Calu3 (cell line): Measurements from ENCODE around the gene MZF1. TPM values are rescaled to one million over a fixed set of nuclear protein-coding genes. Genes with fewer than 3 reads are reported as not detected.

ENCODE experiments used
- BruUV-seq: library from RNA; stranded (reverse); fragments of 400-500 nt; replicated peaks from 2 replicates; lab custom pipeline; 2021; lab: Mats Ljungman, UMichigan
- CTCF ChIA-PET: fragments of 300-600 bp; sonication (Branson Sonifier 250); formaldehyde crosslinking; loops from one replicate; lab custom pipeline; 2022; ENCODE audit warnings: antibody characterized with exemption; lab: Charles Lee
- DNase-seq: peaks from one replicate; pipeline ENCODE4 v3.0.0; 2022
- H3K27ac Mint-ChIP-seq: one replicate; pipeline ENCODE4 v1.8.0; 2022; ENCODE audit warnings: mixed read lengths; ENCODE audit not compliant: unreplicated experiment
- H3K27me3 Mint-ChIP-seq: one replicate; pipeline ENCODE4 v1.8.0; 2022; ENCODE audit warnings: mixed read lengths; ENCODE audit not compliant: unreplicated experiment
- H3K36me3 Mint-ChIP-seq: one replicate; pipeline ENCODE4 v1.8.0; 2022; ENCODE audit warnings: mild to moderate bottlenecking, moderate library complexity, mixed read lengths; ENCODE audit not compliant: insufficient read depth, unreplicated experiment
- H3K4me1 Mint-ChIP-seq: one replicate; pipeline ENCODE4 v1.8.0; 2022; ENCODE audit warnings: mild to moderate bottlenecking, low read depth, mixed read lengths; ENCODE audit not compliant: unreplicated experiment
- H3K4me3 Mint-ChIP-seq: one replicate; pipeline ENCODE4 v1.8.0; 2022; ENCODE audit warnings: mild to moderate bottlenecking, low read depth, moderate library complexity, mixed read lengths; ENCODE audit not compliant: unreplicated experiment
- H3K9me3 Mint-ChIP-seq: one replicate; pipeline ENCODE4 v1.8.0; 2022; ENCODE audit warnings: low read depth, mixed read lengths; ENCODE audit not compliant: unreplicated experiment
- intact Hi-C: fragments of 100-400 bp; cut with micrococcal nuclease; formaldehyde crosslinking; loops from one replicate; pipeline ENCODE4 v1.10.0; 2022; ENCODE audit not compliant: unreplicated experiment
- total RNA-seq: library from RNA; stranded (reverse); gene quantifications from 2 replicates; pipeline ENCODE4 v1.2.3, GENCODE V29; 2022
- TF ChIP-seq, protein P1 (sequence below): fragments of 200-600 bp; IDR thresholded peaks from one replicate; pipeline ENCODE4 v1.8.0; 2022; ENCODE audit warnings: antibody characterized with exemption; ENCODE audit not compliant: unreplicated experiment

Gene MZF1
- total RNA-seq, 1 experiment from 2014 or later = 31.8 TPM

DNA sequence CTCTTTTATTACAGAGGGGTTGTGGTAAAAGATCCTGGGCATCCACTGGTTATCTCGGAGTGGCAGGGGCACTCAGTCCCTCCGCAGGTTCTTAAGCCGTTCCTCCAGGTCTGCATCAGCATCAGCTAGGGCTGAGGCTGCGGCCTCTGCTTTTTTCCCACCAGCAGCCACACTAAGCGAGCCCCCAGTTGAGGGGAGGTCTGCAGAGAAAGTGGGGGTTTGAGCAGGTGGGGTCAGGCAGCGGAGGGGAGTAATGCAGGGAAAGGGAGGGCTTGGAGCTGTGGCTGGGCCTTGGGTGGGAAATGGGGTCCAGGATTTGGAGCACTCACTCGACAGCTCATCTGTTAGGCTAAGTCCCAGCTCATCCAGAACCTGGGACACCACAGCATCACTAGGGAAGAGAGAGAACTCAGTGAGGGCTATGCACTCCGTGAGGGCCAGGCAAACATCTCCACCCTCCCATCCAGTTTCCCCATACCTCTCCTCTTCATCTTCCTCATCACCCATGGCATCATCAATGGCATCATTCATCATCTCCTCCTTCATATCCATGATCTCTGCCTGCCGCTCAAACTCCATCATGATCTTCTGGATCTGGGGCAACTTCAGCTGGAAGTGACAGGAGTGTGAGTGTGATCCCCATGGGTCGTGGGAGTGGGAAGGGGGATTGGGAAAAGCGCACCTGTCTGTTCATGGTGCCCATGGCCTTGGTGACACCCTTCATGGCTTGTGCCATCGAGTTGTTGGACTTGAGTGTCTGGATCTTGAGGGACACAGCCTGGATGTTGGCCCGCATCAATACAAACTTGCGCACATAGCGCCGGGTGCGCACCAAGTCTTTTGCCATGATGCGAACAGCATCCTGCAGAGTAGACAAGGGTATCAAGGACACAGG is 21.3 kb downstream of the MZF1 start:
- H3K9me3 Mint-ChIP-seq = no peaks in the 10 kb centered on the region
- CTCF ChIA-PET = interaction anchor here (0.6 kb wide), 1 partner anchor 458 kb away, joined by 3 read pairs; no protein-coding TSS in a partner anchor
- peaks cover 87% of the 10 kb centered on the region for H3K36me3 Mint-ChIP-seq
- intact Hi-C loops = no loop called here
- peaks cover 25% of the 10 kb centered on the region for H3K4me1 Mint-ChIP-seq
- H3K27me3 Mint-ChIP-seq = no peaks in the 10 kb centered on the region
- BruUV-seq = TSS peak; percentile 48
- H3K4me3 Mint-ChIP-seq = no peak overlapping the region
- peak overlapping the region; percentile 17 for H3K27ac Mint-ChIP-seq
- no peak for DNase-seq
- TF ChIP-seq, protein P1, sequence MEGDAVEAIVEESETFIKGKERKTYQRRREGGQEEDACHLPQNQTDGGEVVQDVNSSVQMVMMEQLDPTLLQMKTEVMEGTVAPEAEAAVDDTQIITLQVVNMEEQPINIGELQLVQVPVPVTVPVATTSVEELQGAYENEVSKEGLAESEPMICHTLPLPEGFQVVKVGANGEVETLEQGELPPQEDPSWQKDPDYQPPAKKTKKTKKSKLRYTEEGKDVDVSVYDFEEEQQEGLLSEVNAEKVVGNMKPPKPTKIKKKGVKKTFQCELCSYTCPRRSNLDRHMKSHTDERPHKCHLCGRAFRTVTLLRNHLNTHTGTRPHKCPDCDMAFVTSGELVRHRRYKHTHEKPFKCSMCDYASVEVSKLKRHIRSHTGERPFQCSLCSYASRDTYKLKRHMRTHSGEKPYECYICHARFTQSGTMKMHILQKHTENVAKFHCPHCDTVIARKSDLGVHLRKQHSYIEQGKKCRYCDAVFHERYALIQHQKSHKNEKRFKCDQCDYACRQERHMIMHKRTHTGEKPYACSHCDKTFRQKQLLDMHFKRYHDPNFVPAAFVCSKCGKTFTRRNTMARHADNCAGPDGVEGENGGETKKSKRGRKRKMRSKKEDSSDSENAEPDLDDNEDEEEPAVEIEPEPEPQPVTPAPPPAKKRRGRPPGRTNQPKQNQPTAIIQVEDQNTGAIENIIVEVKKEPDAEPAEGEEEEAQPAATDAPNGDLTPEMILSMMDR = no peak

DNA sequence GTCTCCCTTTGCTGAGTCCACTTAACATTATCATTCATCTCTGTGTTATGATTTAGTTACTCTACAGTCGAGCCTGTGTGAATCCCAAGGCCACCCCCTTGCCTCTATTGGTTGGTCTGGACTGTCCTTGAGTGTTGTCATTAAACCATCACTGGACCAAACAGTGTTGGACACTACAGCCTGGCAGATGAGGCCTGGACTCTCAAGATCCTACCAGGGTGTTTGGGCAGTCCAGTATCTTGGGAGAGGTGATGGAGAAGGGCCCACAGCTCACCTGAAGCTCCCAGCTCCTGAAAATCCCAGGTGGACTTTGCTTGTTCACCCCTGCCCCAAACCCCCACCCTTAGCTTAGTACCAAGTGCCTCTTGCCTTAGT is 22.0 kb downstream of the MZF1 start:
- TF ChIP-seq, protein P1 = no peak
- peaks cover 25% of the 10 kb centered on the region for H3K4me1 Mint-ChIP-seq
- H3K27ac Mint-ChIP-seq = no peak overlapping the region
- no peak for DNase-seq
- peaks cover 87% of the 10 kb centered on the region for H3K36me3 Mint-ChIP-seq
- no peak overlapping the region for H3K4me3 Mint-ChIP-seq
- no peaks in the 10 kb centered on the region for H3K27me3 Mint-ChIP-seq
- H3K9me3 Mint-ChIP-seq = no peaks in the 10 kb centered on the region
- intact Hi-C loops = no loop called here
- no TSS peak for BruUV-seq
- CTCF ChIA-PET = interaction anchor here (0.6 kb wide), 1 partner anchor 457 kb away, joined by 3 read pairs; no protein-coding TSS in a partner anchor

DNA sequence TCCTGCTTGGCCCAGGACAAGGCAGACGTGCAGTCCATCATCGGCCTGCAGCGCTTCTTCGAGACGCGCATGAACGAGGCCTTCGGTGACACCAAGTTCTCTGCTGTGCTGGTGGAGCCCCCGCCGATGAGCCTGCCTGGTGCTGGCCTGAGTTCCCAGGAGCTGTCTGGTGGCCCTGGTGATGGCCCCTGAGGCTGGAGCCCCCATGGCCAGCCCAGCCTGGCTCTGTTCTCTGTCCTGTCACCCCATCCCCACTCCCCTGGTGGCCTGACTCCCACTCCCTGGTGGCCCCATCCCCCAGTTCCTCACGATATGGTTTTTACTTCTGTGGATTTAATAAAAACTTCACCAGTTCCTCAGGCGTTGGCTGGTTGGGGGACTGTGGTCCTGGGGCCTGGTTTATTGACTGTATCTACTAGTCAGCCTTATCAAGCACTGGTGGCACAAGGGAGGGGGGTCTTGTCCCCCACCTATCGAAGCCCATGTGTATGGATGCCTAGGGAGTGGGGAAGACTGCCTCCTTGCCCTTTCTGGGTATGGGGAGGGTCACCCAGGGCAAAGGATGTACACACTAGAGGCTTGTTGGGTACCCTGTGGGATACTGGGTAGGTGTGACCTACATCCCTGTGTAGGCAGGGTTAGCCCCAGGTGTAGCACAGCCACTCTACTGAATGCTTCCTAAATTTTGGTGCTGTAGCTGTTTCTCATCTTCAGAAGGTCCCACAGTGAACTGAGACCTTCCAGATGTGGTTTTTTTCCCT is 22.6 kb downstream of the MZF1 start:
- CTCF ChIA-PET = no interaction called here
- TF ChIP-seq, protein P1 = no peak
- peaks cover 88% of the 10 kb centered on the region for H3K36me3 Mint-ChIP-seq
- DNase-seq = no peak
- no peak overlapping the region for H3K27ac Mint-ChIP-seq
- no peak overlapping the region for H3K4me3 Mint-ChIP-seq
- intact Hi-C loops = no loop called here
- H3K9me3 Mint-ChIP-seq = no peaks in the 10 kb centered on the region
- H3K27me3 Mint-ChIP-seq = no peaks in the 10 kb centered on the region
- H3K4me1 Mint-ChIP-seq = peaks cover 29% of the 10 kb centered on the region
- no TSS peak for BruUV-seq

DNA sequence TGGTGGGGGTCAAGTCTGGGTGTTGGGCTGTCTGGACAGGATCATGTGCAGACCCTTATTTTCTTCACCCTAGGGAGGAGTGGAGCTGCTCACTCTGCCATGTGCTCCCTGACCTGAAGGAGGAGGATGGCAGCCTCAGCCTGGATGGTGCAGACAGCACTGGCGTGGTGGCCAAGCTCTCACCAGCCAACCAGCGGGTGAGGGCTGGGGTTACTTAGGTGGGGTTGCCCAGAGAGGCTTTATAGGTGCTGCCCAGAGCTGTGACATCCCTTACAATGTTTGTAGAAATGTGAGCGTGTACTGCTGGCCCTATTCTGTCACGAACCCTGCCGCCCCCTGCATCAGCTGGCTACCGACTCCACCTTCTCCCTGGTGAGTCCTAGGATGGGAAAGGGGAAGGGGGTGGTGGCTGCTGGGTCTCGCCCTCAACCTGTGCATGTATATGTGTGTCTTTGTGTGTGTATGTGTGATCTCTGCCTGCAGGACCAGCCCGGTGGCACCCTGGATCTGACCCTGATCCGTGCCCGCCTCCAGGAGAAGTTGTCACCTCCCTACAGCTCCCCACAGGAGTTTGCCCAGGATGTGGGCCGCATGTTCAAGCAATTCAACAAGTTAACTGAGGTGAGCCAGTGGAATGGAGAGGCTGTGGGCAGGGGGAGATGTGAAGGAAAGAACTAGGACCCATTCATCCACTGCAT is 23.3 kb downstream of the MZF1 start:
- CTCF ChIA-PET = no interaction called here
- Mint-ChIP-seq H3K36me3 (peaks cover 88% of the 10 kb centered on the region), H3K4me1 (peaks cover 30% of the 10 kb centered on the region), H3K27ac (no peak overlapping the region), H3K4me3 (no peak overlapping the region), H3K27me3 (no peaks in the 10 kb centered on the region), H3K9me3 (no peaks in the 10 kb centered on the region)
- no TSS peak for BruUV-seq
- intact Hi-C loops = no loop called here
- DNase-seq = no peak
- TF ChIP-seq, protein P1 = no peak
